Measurements from ENCODE around the gene RDH5. TPM values are rescaled to one million over a fixed set of nuclear protein-coding genes. Genes with fewer than 3 reads are reported as not detected.
A peak's percentile ranks its signal among the peaks of the same experiment; 100 is the strongest.

The RDH5 gene, protein sequence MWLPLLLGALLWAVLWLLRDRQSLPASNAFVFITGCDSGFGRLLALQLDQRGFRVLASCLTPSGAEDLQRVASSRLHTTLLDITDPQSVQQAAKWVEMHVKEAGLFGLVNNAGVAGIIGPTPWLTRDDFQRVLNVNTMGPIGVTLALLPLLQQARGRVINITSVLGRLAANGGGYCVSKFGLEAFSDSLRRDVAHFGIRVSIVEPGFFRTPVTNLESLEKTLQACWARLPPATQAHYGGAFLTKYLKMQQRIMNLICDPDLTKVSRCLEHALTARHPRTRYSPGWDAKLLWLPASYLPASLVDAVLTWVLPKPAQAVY
- 10.3 and 16.5 TPM in 2 replicates for total RNA-seq

DNA sequence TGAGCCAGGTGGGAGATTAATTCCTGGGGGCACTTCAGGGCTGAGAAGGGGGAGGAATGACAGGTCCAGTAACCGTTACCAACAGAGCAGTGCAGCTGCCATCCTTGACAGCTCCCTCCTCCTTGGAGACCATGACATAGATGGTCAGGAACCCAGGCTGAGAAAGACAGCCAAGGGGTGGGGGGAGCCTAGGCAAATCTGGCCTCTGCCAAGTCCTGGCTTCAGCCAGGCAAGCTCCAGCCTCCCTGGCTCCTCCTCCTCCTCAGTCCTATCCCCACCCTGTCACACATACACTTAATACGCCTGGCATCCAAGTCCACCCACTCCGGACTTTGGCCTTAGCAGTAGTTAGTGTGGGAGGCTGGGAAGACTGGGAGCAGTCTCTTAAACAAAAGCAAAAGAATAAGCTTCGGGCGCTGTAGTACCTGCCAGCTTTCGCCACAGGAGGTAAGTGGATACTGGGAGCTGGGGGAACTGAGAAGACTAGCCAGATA is at the start of gene RDH5:
Gene RDH5, plus strand, starts transcription at position 323 of the 494 bp plus-strand sequence. CDS start 792 bp downstream, outside the sequence.
- Mint-ChIP-seq H3K9me3 (no peaks in the 10 kb centered on the region), H3K27me3 (peaks cover 2% of the 10 kb centered on the region), H3K27ac (no peak within 1 kb of the TSS), H3K4me3 (no peak within 1 kb of the TSS), H3K36me3 (ENCODE audit: low read depth) (peaks cover 25% of the 10 kb centered on the region), H3K4me1 (peaks cover 39% of the 10 kb centered on the region)
- DNase-seq, result no peak
- no peak for TF ChIP-seq CTCF (IDR thresholded peaks at IDR 0.05)
- intact Hi-C loops (cut with micrococcal nuclease), result no loop called here
- no peak for ATAC-seq (ENCODE audit: low read depth)
- ChIA-PET CTCF (interaction anchor here (1.3 to 4.8 kb wide), 2 partner anchors 17 to 18 kb away, joined by 3 to 29 read pairs; no protein-coding TSS in a partner anchor), POLR2A (interaction anchor here (3.9 kb wide), 1 partner anchor 10 kb away, joined by 14 read pairs; the partner anchor contains the start of gene CD63)

DNA sequence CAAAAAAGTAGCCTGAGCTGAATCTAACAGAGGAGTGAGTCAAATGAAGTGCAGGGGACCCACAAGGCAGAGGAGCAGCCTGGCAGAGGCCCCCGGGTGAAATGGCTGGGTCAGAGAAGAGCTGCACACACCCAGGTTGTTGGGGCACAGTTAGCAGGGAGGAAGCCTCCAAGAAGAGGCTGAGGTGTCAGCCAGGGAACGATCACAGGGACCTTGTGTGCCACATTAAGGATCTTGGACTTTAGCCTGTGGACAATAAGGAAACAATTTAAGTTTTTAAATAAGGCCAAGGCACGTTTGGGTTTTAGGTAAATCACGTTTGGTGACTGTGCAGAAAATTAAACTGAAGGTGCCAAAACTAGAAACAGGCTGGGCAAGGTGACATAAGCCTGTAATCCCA is 48.4 kb upstream of the RDH5 start:
- POLR2A ChIA-PET, result no interaction called here
- ATAC-seq (ENCODE audit: low read depth) (no peak), DNase-seq (no peak)
- Mint-ChIP-seq H3K27ac (no peak overlapping the region), H3K36me3 (ENCODE audit: low read depth) (no peaks in the 10 kb centered on the region), H3K4me3 (no peak overlapping the region), H3K27me3 (no peaks in the 10 kb centered on the region), H3K4me1 (peaks cover 28% of the 10 kb centered on the region), H3K9me3 (no peaks in the 10 kb centered on the region)
- CTCF ChIA-PET, result interaction anchor here (1.5 kb wide), 1 partner anchor 15 kb away, joined by 4 read pairs; no protein-coding TSS in a partner anchor
- TF ChIP-seq CTCF (IDR thresholded peaks at IDR 0.05), result no peak
- intact Hi-C loops (cut with micrococcal nuclease), result loop anchor here (2.0 to 5.0 kb wide), 2 partner anchors 35 to 256 kb away; partner anchors contain the start of genes ITGA7 and PYM1

GRCh38 chr12:55673638-55674037 is 46.6 kb upstream of the RDH5 start:
- H3K36me3 Mint-ChIP-seq (ENCODE audit: low read depth), result no peaks in the 10 kb centered on the region
- intact Hi-C loops (cut with micrococcal nuclease), result loop anchor here (2.0 to 5.0 kb wide), 2 partner anchors 33 to 254 kb away; partner anchors contain the start of genes ITGA7 and PYM1
- no peak for TF ChIP-seq CTCF (IDR thresholded peaks at IDR 0.05)
- ATAC-seq (ENCODE audit: low read depth), result peak; percentile 99
- CTCF ChIA-PET, result interaction anchor here (0.8 to 2.3 kb wide), 7 partner anchors 8 to 65 kb away, joined by 3 to 6 read pairs (median 4); partner anchors contain the start of gene BLOC1S1
- POLR2A ChIA-PET, result interaction anchor here (0.8 to 1.9 kb wide), 10 partner anchors 9 to 144 kb away, joined by 3 to 16 read pairs (median 5); partner anchors contain the start of genes BLOC1S1, ORMDL2 and SARNP
- no peaks in the 10 kb centered on the region for H3K27me3 Mint-ChIP-seq
- peak overlapping the region; percentile 21 for H3K4me3 Mint-ChIP-seq
- no peaks in the 10 kb centered on the region for H3K9me3 Mint-ChIP-seq
- H3K27ac Mint-ChIP-seq, result peak overlapping the region; percentile 90
- H3K4me1 Mint-ChIP-seq, result peaks cover 28% of the 10 kb centered on the region
- no peak for DNase-seq

DNA sequence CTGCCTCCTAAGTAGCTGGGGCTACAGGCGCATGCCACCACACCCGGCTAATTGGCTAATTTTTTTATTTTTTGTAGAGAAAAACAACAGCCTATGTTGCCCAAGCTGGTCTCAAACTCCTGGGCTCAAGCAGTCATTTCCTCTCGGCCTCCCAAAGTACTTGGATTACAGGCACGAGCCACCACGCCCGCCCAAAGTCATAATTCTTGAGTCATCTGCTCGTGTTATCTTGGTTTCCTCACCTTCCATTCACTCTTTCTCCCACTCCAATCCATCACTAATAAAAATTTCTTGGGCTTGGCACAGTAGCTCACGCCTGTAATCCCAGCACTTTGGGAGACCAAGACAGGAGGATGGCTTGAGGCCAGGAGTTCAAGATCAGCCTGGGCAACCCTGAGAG is 44.5 kb upstream of the RDH5 start:
- Mint-ChIP-seq H3K9me3 (no peaks in the 10 kb centered on the region), H3K27me3 (no peaks in the 10 kb centered on the region), H3K4me3 (no peak overlapping the region), H3K27ac (no peak overlapping the region), H3K4me1 (peaks cover 28% of the 10 kb centered on the region), H3K36me3 (ENCODE audit: low read depth) (no peaks in the 10 kb centered on the region)
- CTCF ChIA-PET, result interaction anchor here (2.9 kb wide), 1 partner anchor 20 kb away, joined by 12 read pairs; no protein-coding TSS in a partner anchor
- ATAC-seq (ENCODE audit: low read depth) (no peak), DNase-seq (no peak)
- intact Hi-C loops (cut with micrococcal nuclease), result no loop called here
- POLR2A ChIA-PET, result interaction anchor here (1.0 kb wide), 1 partner anchor 63 kb away, joined by 3 read pairs; no protein-coding TSS in a partner anchor
- TF ChIP-seq CTCF (IDR thresholded peaks at IDR 0.05), result no peak

DNA sequence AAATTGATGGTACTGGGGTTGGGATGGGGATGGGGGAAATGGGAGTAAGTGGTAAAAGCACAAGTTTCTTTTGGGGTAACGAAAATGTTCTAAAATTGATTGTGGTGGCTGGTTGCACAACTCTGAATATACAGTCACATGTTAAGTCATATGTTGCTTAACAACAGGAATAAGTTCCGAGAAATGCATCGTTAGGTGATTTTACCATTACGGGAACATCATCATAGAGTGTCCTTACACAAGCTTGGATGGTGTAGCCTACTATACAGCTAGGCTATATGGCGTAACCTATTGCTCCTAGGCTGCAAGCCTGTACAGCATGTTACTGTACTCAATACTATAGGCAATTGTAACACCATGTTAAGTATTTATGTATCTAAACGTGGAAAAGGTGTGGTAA is 43.5 kb upstream of the RDH5 start:
- intact Hi-C loops (cut with micrococcal nuclease), result no loop called here
- Mint-ChIP-seq H3K4me3 (no peak overlapping the region), H3K27ac (no peak overlapping the region), H3K4me1 (peaks cover 36% of the 10 kb centered on the region), H3K36me3 (ENCODE audit: low read depth) (no peaks in the 10 kb centered on the region), H3K27me3 (no peaks in the 10 kb centered on the region), H3K9me3 (no peaks in the 10 kb centered on the region)
- TF ChIP-seq CTCF (IDR thresholded peaks at IDR 0.05), result no peak
- no peak for ATAC-seq (ENCODE audit: low read depth)
- POLR2A ChIA-PET, result no interaction called here
- DNase-seq, result no peak
- CTCF ChIA-PET, result interaction anchor here (2.9 kb wide), 1 partner anchor 21 kb away, joined by 12 read pairs; no protein-coding TSS in a partner anchor
